ENCODE results near the gene SMG1.
"Not testable (repeated sequence)": the region's sequence is repeated elsewhere in the genome, so short reads cannot be mapped to it uniquely, and the experiment has no call there.

The SMG1 gene

DNA sequence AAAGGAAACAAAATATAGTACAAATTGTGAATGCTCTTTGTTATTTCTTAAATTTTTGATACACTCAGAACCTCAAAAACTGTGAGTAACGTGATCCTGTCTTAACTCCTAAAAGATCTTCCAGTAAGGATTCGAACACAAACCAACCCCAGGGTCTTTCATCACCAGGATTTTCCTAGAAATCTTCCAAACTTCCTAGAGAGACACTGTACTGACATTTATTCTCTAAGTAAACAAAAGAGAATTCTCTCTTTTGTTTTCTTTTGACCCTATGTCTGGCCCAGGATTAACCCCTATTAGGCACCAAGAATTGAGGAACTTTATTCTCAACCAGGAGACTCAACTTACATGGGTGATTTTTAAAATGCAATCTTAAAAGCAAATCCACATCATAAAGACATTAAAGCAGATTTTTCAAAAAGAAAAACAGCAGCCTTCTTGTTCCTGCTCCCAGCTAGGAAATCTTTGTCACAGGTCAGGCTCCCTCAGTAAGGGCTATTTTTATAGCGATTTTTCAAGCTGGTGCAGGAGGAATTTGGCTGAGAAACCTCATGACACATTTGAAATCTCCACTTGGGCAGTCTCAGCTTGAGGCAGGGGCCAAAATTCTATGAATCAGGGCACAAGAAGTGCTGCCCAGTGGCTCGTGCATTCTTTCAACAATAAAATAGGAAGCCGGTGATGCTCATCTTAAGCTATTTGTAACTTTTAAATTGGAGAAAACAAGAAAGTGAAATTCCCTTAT, 6.2 kb upstream of the SMG1 start:
- ATAC-seq (ENCODE audit: insufficient read depth, low read depth) (no peak), DNase-seq (no peak)
- Histone ChIP-seq H3K4me2 (ENCODE audit: insufficient read depth, low read length) (no peak overlapping the region), H3K9me3 (ENCODE audit: insufficient read depth, low read length, severe bottlenecking) (no peaks in the 10 kb centered on the region), H3K27me3 (ENCODE audit: insufficient read depth, low read length, poor library complexity) (no peaks in the 10 kb centered on the region), H3K36me3 (ENCODE audit: insufficient read depth, low read length) (no peaks in the 10 kb centered on the region), H3K9ac (ENCODE audit: low read depth, low read length) (no peak overlapping the region), H3K27ac (ENCODE audit: low read length) (no peak overlapping the region), H3K4me3 (ENCODE audit: low read depth in 1 of 2, low read length in 2 of 2) (no peak overlapping the region), H2AFZ (ENCODE audit: low read depth, low read length) (no peak overlapping the region), H3K4me1 (ENCODE audit: insufficient read depth, low read length) (peaks cover 3% of the 10 kb centered on the region; the same call in 1 of the 2 replicates), H4K20me1 (ENCODE audit: insufficient read depth, low read length) (no peaks in the 10 kb centered on the region), H3K79me2 (ENCODE audit: insufficient read depth, low read length) (peaks cover 2% of the 10 kb centered on the region)
- TF ChIP-seq, protein P1, sequence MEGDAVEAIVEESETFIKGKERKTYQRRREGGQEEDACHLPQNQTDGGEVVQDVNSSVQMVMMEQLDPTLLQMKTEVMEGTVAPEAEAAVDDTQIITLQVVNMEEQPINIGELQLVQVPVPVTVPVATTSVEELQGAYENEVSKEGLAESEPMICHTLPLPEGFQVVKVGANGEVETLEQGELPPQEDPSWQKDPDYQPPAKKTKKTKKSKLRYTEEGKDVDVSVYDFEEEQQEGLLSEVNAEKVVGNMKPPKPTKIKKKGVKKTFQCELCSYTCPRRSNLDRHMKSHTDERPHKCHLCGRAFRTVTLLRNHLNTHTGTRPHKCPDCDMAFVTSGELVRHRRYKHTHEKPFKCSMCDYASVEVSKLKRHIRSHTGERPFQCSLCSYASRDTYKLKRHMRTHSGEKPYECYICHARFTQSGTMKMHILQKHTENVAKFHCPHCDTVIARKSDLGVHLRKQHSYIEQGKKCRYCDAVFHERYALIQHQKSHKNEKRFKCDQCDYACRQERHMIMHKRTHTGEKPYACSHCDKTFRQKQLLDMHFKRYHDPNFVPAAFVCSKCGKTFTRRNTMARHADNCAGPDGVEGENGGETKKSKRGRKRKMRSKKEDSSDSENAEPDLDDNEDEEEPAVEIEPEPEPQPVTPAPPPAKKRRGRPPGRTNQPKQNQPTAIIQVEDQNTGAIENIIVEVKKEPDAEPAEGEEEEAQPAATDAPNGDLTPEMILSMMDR (IDR thresholded peaks at IDR 0.05; ENCODE audit: borderline replicate concordance, extremely low read depth, low read length, poor library complexity, severe bottlenecking): no peak
- no peak for TF ChIP-seq EZH2 (IDR thresholded peaks at IDR 0.05; ENCODE audit: borderline replicate concordance, low read depth, low read length, severe bottlenecking)

DNA sequence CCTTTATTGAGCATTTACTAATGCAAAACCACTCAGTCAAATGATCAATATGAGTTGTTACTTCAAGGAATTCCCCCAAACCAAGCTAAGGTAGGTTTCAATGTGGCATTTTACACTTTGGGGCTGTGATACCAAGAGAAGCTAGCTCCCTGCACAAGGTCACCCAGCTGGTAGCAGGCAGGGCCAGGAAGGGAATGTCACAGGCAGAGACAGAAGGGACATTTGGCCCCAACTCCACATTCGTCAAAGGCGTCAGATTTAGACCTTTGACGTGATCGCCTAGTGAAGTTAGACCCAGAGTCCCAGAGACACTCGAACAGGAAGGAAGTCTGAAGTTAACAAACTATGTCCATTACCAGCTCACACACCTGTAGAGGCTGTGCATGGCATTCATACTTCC, 5.5 kb upstream of the SMG1 start:
- DNase-seq (no peak), ATAC-seq (ENCODE audit: insufficient read depth, low read depth) (no peak)
- Histone ChIP-seq H3K36me3 (ENCODE audit: insufficient read depth, low read length) (no peaks in the 10 kb centered on the region), H2AFZ (ENCODE audit: low read depth, low read length) (no peak overlapping the region), H3K9ac (ENCODE audit: low read depth, low read length) (no peak overlapping the region), H3K4me1 (ENCODE audit: insufficient read depth, low read length) (peaks cover 10% of the 10 kb centered on the region), H3K27ac (ENCODE audit: low read length) (no peak overlapping the region), H4K20me1 (ENCODE audit: insufficient read depth, low read length) (no peaks in the 10 kb centered on the region), H3K79me2 (ENCODE audit: insufficient read depth, low read length) (peaks cover 2% of the 10 kb centered on the region), H3K4me3 (ENCODE audit: low read depth in 1 of 2, low read length in 2 of 2) (no peak overlapping the region), H3K4me2 (ENCODE audit: insufficient read depth, low read length) (no peak overlapping the region), H3K9me3 (ENCODE audit: insufficient read depth, low read length, severe bottlenecking) (no peaks in the 10 kb centered on the region), H3K27me3 (ENCODE audit: insufficient read depth, low read length, poor library complexity) (no peaks in the 10 kb centered on the region)
- TF ChIP-seq, protein P1 (IDR thresholded peaks at IDR 0.05; ENCODE audit: borderline replicate concordance, extremely low read depth, low read length, poor library complexity, severe bottlenecking): no peak
- no peak for TF ChIP-seq EZH2 (IDR thresholded peaks at IDR 0.05; ENCODE audit: borderline replicate concordance, low read depth, low read length, severe bottlenecking)

DNA sequence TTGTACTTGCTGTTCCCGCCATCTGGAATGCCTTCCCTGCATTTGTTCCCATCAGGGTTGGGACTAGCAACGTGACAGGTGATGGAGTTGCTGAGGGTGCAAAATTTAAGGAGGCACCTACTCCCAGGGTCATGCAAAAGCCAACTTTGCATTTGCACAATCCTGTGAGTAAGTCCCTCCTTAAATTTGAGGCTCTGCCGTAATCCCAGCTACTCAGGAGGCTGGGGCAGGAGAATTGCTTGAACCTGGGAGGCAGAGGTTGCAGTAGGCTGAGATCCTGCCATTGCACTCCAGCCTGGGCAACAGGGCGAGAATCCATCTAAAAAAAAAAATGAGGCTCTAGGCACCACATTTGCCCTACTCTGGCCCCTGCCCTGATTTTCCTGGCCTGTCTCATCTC, 3.9 kb upstream of the SMG1 start:
- not testable (repeated sequence) for H4K20me1 ChIP-seq (ENCODE audit: insufficient read depth, low read length); H3K27me3 ChIP-seq (ENCODE audit: insufficient read depth, low read length, poor library complexity); ATAC-seq (ENCODE audit: insufficient read depth, low read depth); H3K9ac ChIP-seq (ENCODE audit: low read depth, low read length); H3K9me3 ChIP-seq (ENCODE audit: insufficient read depth, low read length, severe bottlenecking); H3K4me3 ChIP-seq (ENCODE audit: low read depth in 1 of 2, low read length in 2 of 2); H3K36me3 ChIP-seq (ENCODE audit: insufficient read depth, low read length); H2AFZ ChIP-seq (ENCODE audit: low read depth, low read length); DNase-seq
- H3K4me2 ChIP-seq (ENCODE audit: insufficient read depth, low read length): peak overlapping the region; percentile 43; the same call in 1 of the 2 replicates
- peaks cover 12% of the 10 kb centered on the region for H3K4me1 ChIP-seq (ENCODE audit: insufficient read depth, low read length)
- H3K79me2 ChIP-seq (ENCODE audit: insufficient read depth, low read length): peaks cover 11% of the 10 kb centered on the region
- peak overlapping the region; percentile 57 for H3K27ac ChIP-seq (ENCODE audit: low read length)

DNA sequence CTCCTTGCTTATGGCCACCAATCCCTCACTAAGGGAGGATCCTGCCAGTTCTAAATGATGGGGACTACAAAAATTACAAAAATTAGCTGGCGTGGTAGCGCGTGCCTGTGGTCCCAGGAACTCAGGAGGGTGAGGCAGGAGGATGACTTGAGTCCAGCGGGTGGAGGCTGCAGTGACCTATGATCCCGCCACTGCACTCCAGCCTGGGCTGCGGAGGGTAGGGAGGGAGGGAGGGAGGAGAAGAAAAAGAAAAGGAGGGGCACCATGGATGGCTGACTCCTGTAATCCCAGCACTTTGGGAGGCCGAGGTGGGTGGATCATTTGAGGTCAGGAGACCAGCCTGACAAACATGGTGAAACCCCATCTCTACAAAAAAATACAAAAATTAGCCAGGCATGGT, 1.9 kb upstream of the SMG1 start:
- peaks cover 32% of the 10 kb centered on the region for H3K79me2 ChIP-seq (ENCODE audit: insufficient read depth, low read length)
- not testable (repeated sequence) for H3K9me3 ChIP-seq (ENCODE audit: insufficient read depth, low read length, severe bottlenecking); H3K4me3 ChIP-seq (ENCODE audit: low read depth in 1 of 2, low read length in 2 of 2); H3K27me3 ChIP-seq (ENCODE audit: insufficient read depth, low read length, poor library complexity); DNase-seq; H3K9ac ChIP-seq (ENCODE audit: low read depth, low read length); ATAC-seq (ENCODE audit: insufficient read depth, low read depth); H3K4me2 ChIP-seq (ENCODE audit: insufficient read depth, low read length); H3K36me3 ChIP-seq (ENCODE audit: insufficient read depth, low read length); H2AFZ ChIP-seq (ENCODE audit: low read depth, low read length); H3K27ac ChIP-seq (ENCODE audit: low read length)
- peaks cover 17% of the 10 kb centered on the region for H4K20me1 ChIP-seq (ENCODE audit: insufficient read depth, low read length)
- H3K4me1 ChIP-seq (ENCODE audit: insufficient read depth, low read length): peaks cover 31% of the 10 kb centered on the region

DNA sequence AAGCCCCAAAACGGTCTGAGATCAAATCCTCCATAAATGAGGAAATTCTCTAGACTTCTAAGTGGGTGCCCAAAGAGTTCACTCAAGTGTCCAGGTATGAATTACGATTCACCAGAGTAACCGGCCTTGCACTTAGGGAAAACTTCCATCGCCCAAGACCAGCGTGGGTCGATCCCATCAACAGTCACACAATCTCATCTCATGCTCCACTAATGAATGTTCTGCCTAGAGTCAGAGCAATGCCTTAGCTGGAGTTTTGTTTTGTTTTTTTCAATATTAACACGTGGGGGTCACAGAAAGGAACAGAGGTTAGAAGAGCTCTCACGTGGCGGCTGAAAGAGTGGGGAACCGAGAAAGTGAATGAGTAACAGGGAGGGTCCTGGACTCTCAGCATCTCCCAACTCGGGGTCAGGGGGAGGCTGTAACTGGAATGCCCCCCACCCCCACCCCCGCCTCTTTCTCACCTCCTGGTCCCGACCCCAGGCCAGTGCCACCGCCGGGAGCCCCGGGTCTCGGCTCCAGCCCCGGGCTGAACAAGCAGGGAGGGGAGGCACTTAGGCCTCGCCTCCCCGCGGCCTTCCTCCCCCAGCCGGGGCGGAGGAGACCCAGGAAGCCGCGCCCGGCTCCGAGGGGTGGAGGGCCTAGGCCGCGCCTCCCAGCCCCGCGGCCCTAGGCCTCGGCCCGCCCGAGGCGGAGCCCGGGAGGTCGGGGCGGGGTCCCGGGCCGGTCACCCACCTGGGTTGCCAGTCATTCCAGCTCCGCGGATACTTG, 808 bp downstream of the SMG1 start:
- H3K4me2 ChIP-seq (ENCODE audit: insufficient read depth, low read length): peak overlapping the region; percentile 86
- H2AFZ ChIP-seq (ENCODE audit: low read depth, low read length); H3K36me3 ChIP-seq (ENCODE audit: insufficient read depth, low read length); H3K27me3 ChIP-seq (ENCODE audit: insufficient read depth, low read length, poor library complexity); H3K9me3 ChIP-seq (ENCODE audit: insufficient read depth, low read length, severe bottlenecking): not testable (repeated sequence)
- peak overlapping the region; percentile 68 for H3K27ac ChIP-seq (ENCODE audit: low read length)
- ATAC-seq (ENCODE audit: insufficient read depth, low read depth) (peak; percentile 81), DNase-seq (peak; percentile 68)
- peaks cover 30% of the 10 kb centered on the region for H4K20me1 ChIP-seq (ENCODE audit: insufficient read depth, low read length)
- H3K79me2 ChIP-seq (ENCODE audit: insufficient read depth, low read length): peaks cover 57% of the 10 kb centered on the region
- peak overlapping the region; percentile 77 to 87 for H3K4me3 ChIP-seq (ENCODE audit: low read depth in 1 of 2, low read length in 2 of 2)
- peak overlapping the region; percentile 62 for H3K9ac ChIP-seq (ENCODE audit: low read depth, low read length)
- H3K4me1 ChIP-seq (ENCODE audit: insufficient read depth, low read length): peaks cover 33% of the 10 kb centered on the region

DNA sequence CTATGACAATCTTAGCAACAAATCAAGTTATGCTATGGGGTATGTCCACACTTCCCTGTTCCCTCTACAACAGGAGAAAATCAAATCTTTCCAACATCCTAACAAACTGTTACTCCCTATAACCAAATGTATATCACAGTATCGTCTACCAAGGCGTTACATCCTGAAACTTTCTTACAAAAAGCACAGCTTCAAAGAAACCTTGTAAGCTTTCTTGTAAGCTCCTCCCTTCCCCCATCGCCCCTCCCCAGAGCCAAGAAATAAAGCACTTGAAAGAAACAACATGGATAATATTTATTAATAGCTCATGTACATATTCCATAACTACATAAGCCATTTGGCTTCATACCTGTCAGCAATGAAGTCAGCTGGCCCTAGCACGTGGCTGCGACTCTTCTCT, 2.3 kb downstream of the SMG1 start:
- peak; percentile 25 for DNase-seq
- not testable (repeated sequence) for H2AFZ ChIP-seq (ENCODE audit: low read depth, low read length); H3K9me3 ChIP-seq (ENCODE audit: insufficient read depth, low read length, severe bottlenecking); H3K27me3 ChIP-seq (ENCODE audit: insufficient read depth, low read length, poor library complexity); H3K27ac ChIP-seq (ENCODE audit: low read length); ATAC-seq (ENCODE audit: insufficient read depth, low read depth); H3K36me3 ChIP-seq (ENCODE audit: insufficient read depth, low read length)
- H4K20me1 ChIP-seq (ENCODE audit: insufficient read depth, low read length): peaks cover 36% of the 10 kb centered on the region
- H3K4me1 ChIP-seq (ENCODE audit: insufficient read depth, low read length): peaks cover 32% of the 10 kb centered on the region
- H3K79me2 ChIP-seq (ENCODE audit: insufficient read depth, low read length): peaks cover 69% of the 10 kb centered on the region
- H3K9ac ChIP-seq (ENCODE audit: low read depth, low read length): 0 out of 2 replicates have a peak overlapping the region, but pooled peaks have one; percentile 32
- peak overlapping the region in 1 of 2 experiments; percentile 44; a peak in 2 of 4 replicates for H3K4me3 ChIP-seq (ENCODE audit: low read depth in 1 of 2, low read length in 2 of 2)
- H3K4me2 ChIP-seq (ENCODE audit: insufficient read depth, low read length): peak overlapping the region; percentile 86

Measured in DND-41 (cell line).